Stomach (tissue), 9 donors: ENCODE data around the gene TLK1. TPM values are rescaled to one million over a fixed set of nuclear protein-coding genes. Genes with fewer than 3 reads are reported as not detected.

Source experiments
- DNase-seq, 2 donors: peaks; one replicate each; pipeline versions ENCODE4 v3.0.0 to v3.0.0-alpha.2; 2013 to 2019
- H3K27ac ChIP-seq, 5 donors: fragments of 200-600 bp in 4 of 5; sonication (generic) in 4 of 5; one replicate each; pipeline ENCODE4 v1.5.1; 2013 to 2019; ENCODE audit warnings: mild to moderate bottlenecking in 1 of 5, moderate library complexity in 1 of 5
- H3K27me3 ChIP-seq, 3 donors: fragments of 200-600 bp; sonication (generic); one replicate each; pipeline ENCODE4 v1.5.1; 2017 to 2019; ENCODE audit warnings: mixed run types in 1 of 3
- H3K36me3 ChIP-seq, 4 donors: fragments of 200-600 bp; sonication (generic); 1 replicate in 3 of 4; 2 replicates in 1 of 4; pipeline ENCODE4 v1.5.1; 2016 to 2019
- H3K4me1 ChIP-seq, 4 donors: fragments of 200-600 bp; sonication (generic); one replicate each; pipeline ENCODE4 v1.5.1; 2016 to 2019
- H3K4me3 ChIP-seq, 4 donors: fragments of 200-600 bp; sonication (generic) in 3 of 4; one replicate each; pipeline ENCODE4 v1.5.1; 2016 to 2019; ENCODE audit warnings: mild to moderate bottlenecking in 1 of 4
- H3K9me3 ChIP-seq, 4 donors: fragments of 200-600 bp; sonication (generic); one replicate each; pipeline ENCODE4 v1.5.1; 2016 to 2019
- EP300 ChIP-seq: sonication (generic); formaldehyde crosslinking; IDR thresholded peaks from one replicate; pipeline ENCODE4 v1.6.1; 2017; ENCODE audit warnings: antibody characterized with exemption
- POLR2A ChIP-seq, 4 donors: fragments of 450-650 bp; IDR thresholded peaks; one replicate each; pipeline ENCODE4 v1.6.1; 2016; ENCODE audit warnings: antibody characterized with exemption in 4 of 4, control low read depth in 2 of 4, mild to moderate bottlenecking in 1 of 4, moderate library complexity in 1 of 4
- POLR2AphosphoS5 ChIP-seq, 3 donors: sonication (generic); formaldehyde crosslinking; IDR thresholded peaks; one replicate each; pipeline ENCODE4 v1.6.1; 2016; ENCODE audit warnings: antibody characterized with exemption in 3 of 3
- WGBS, 5 donors: extraction: QIAGEN DNeasy Blood & Tissue Kit in 3 of 5; methylation state at CpG; one replicate each; pipeline versions ENCODE4 v1.1.5 to v1.1.7; 2013 to 2018; 5-methylcytosine and 5-hydroxymethylcytosine counted together
- intact Hi-C: fragments of 100-400 bp; cut with DNase I; formaldehyde crosslinking; loops from one replicate; pipeline ENCODE4 v1.15.1; 2023; ENCODE audit warnings: low total_unique reads
- polyA plus RNA-seq, 3 donors: library from polyadenylated mRNA; stranded (reverse); fragments of 200-250 nt; gene quantifications; one replicate each; pipeline ENCODE4 v1.2.3, GENCODE V29; 2013
- total RNA-seq, 5 donors: library from RNA; depleted of rRNA; stranded (reverse); fragments of >200 nt; gene quantifications; one replicate each; pipeline versions ENCODE4 v1.1.0 to v1.2.3, GENCODE V29; 2014 to 2016
- TF ChIP-seq, protein P1 (sequence below), 7 experiments: fragments of 450-650 bp in 4 of 7; fragments of 200-600 bp in 3 of 7; sonication (generic) in 3 of 7; IDR thresholded peaks; one replicate each; pipeline ENCODE4 v1.5.1; 2016 to 2019; ENCODE audit warnings: antibody characterized with exemption in 7 of 7, control low read depth in 2 of 7, mild to moderate bottlenecking in 1 of 7
- donor health status: healthy with polysubstance abuse.
- donor health status: Bipolar disorder and iron deficiency.
- donor health status: healthy.

TLK1 gene
- total and polyA plus RNA-seq, 8 donors: 10.1 to 135 (median 14.4) TPM

GRCh38 chr2:170972296-170973224, 188.1 kb downstream of the TLK1 start:
- Histone ChIP-seq H3K4me3 (peak overlapping the region; percentile 61 to 83 (median 74)), H3K9me3 (no peaks in the 10 kb centered on the region), H3K4me1 (peaks cover 15 to 35% (median 22%) of the 10 kb centered on the region in 4 donors), H3K27ac (peak overlapping the region in 3 of 5 donors; percentile 82 to 90 (median 85)), H3K36me3 (peaks cover 0 to 10% (median 6%) of the 10 kb centered on the region in 4 donors), H3K27me3 (no peaks in the 10 kb centered on the region)
- 55 to 74% (median 59%) methylated on average over 19 to 20 of the region's 20 CpGs for WGBS, 5 donors
- intact Hi-C loops: loop anchor here (5.0 kb wide), 1 partner anchor 445 kb away; no protein-coding TSS in a partner anchor
- TF ChIP-seq POLR2AphosphoS5 (IDR thresholded peaks at IDR 0.05) (no peak), EP300 (no peak), POLR2A (IDR thresholded peaks at IDR 0.05) (no peak)
- TF ChIP-seq, protein P1, sequence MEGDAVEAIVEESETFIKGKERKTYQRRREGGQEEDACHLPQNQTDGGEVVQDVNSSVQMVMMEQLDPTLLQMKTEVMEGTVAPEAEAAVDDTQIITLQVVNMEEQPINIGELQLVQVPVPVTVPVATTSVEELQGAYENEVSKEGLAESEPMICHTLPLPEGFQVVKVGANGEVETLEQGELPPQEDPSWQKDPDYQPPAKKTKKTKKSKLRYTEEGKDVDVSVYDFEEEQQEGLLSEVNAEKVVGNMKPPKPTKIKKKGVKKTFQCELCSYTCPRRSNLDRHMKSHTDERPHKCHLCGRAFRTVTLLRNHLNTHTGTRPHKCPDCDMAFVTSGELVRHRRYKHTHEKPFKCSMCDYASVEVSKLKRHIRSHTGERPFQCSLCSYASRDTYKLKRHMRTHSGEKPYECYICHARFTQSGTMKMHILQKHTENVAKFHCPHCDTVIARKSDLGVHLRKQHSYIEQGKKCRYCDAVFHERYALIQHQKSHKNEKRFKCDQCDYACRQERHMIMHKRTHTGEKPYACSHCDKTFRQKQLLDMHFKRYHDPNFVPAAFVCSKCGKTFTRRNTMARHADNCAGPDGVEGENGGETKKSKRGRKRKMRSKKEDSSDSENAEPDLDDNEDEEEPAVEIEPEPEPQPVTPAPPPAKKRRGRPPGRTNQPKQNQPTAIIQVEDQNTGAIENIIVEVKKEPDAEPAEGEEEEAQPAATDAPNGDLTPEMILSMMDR (IDR thresholded peaks at IDR 0.05): no peak
- peak in 1 of 2 donors; percentile 19 for DNase-seq

DNA sequence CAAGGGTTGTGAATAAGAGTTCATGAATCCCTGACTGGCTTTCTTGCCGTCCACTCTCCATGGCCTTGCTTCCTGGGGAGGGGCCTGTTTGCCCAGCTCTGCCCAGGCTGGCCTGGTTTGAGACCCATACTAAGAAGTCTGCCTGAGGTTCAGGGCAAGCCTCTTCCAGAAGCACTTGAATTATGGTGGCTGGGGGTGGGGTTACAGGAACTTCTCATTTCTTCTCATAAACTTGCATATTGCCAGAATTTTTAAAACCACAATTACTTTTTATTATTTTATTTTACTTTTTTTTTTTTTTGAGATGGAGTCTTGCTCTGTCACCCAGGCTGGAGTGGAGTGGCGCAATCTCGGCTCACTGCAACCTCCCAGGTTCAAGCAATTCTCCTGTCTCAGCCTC, 189.6 kb downstream of the TLK1 start:
- no peak overlapping the region for H3K27ac ChIP-seq
- no peaks in the 10 kb centered on the region for H3K27me3 ChIP-seq
- H3K9me3 ChIP-seq: no peaks in the 10 kb centered on the region
- peaks cover 11 to 25% (median 21%) of the 10 kb centered on the region in 4 donors for H3K36me3 ChIP-seq
- no peak for TF ChIP-seq POLR2A (IDR thresholded peaks at IDR 0.05)
- TF ChIP-seq, protein P1 (IDR thresholded peaks at IDR 0.05): no peak
- no peak for TF ChIP-seq EP300
- TF ChIP-seq POLR2AphosphoS5 (IDR thresholded peaks at IDR 0.05): no peak
- intact Hi-C loops: loop anchor here (5.0 kb wide), 1 partner anchor 446 kb away; no protein-coding TSS in a partner anchor
- peaks cover 15 to 35% (median 22%) of the 10 kb centered on the region in 4 donors for H3K4me1 ChIP-seq
- 88 to 96% (median 90%) methylated on average over 3 of the region's 3 CpGs for WGBS, 5 donors
- no peak overlapping the region for H3K4me3 ChIP-seq
- no peak for DNase-seq

DNA sequence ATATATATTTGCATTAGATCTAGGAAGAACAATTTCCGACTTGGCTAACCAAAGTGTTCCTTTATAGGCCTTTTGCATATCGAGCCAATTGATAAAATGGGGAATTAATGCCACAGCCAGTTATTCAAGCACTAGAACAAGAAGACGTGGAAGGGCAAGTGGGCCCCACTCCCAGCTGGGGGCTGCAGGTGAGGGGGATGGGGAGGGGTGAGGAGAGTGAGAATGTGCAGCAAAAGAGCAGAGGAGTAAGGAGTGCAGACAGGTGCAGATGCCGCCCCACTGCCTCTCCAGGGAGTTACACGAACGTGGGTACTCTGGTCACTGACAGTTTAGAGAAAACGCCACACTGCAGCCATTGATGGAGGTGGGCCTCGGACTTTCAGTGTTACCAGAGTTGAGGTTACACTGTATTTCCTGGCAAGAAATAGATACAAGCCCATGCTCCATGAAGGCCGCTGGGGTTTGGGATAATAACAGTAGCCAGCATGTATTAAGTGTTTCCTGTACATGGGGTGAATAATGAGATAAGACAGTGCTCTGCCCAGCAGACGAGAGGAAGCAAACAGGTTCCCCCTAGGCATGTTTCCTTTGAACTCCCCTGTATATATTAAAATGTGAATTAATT, 190.7 kb downstream of the TLK1 start:
- Histone ChIP-seq H3K9me3 (no peaks in the 10 kb centered on the region), H3K27me3 (no peaks in the 10 kb centered on the region), H3K27ac (no peak overlapping the region), H3K4me1 (peaks cover 15 to 35% (median 22%) of the 10 kb centered on the region in 4 donors), H3K36me3 (peaks cover 22 to 35% (median 32%) of the 10 kb centered on the region in 4 donors), H3K4me3 (no peak overlapping the region)
- 35 to 58% (median 50%) methylated on average over 10 of the region's 10 CpGs for WGBS, 5 donors
- DNase-seq: no peak
- TF ChIP-seq, protein P1 (IDR thresholded peaks at IDR 0.05): no peak
- TF ChIP-seq POLR2A (IDR thresholded peaks at IDR 0.05): no peak
- intact Hi-C loops: loop anchor here (5.0 kb wide), 1 partner anchor 447 kb away; no protein-coding TSS in a partner anchor

GRCh38 chr2:170969030-170969429, 191.7 kb downstream of the TLK1 start:
- peaks cover 29 to 45% (median 41%) of the 10 kb centered on the region in 4 donors for H3K36me3 ChIP-seq
- 67 to 100% (median 87%) methylated on average over 2 of the region's 2 CpGs for WGBS, 5 donors
- no peak for DNase-seq
- no peaks in the 10 kb centered on the region for H3K9me3 ChIP-seq
- intact Hi-C loops: no loop called here
- H3K4me3 ChIP-seq: no peak overlapping the region
- peaks cover 10 to 29% (median 16%) of the 10 kb centered on the region in 4 donors for H3K4me1 ChIP-seq
- no peak overlapping the region for H3K27ac ChIP-seq
- TF ChIP-seq POLR2A (IDR thresholded peaks at IDR 0.05): no peak
- no peaks in the 10 kb centered on the region for H3K27me3 ChIP-seq
